HG03060 (cell line): ENCODE measurements around the gene TRIM26.
"Not testable (repeated sequence)": the region's sequence is repeated elsewhere in the genome, so short reads cannot be mapped to it uniquely, and the experiment has no call there.

Experiments used
- ATAC-seq: cut with Tn5 transposase; IDR thresholded peaks from one replicate; pipeline ENCODE4 v1.9.1; 2021; ENCODE audit warnings: low read depth, moderate number of reproducible peaks; ENCODE audit not compliant: unreplicated experiment

The TRIM26 gene

GRCh38 chr6:30212865-30213666 lies at the start of gene TRIM26:
Gene TRIM26 (minus strand): TSS chr6:30213406. CDS start chr6:30199103, 14,303 bp downstream.
- ATAC-seq, result peak; percentile 92

GRCh38 chr6:30260036-30260504 lies 46.9 kb upstream of the TRIM26 start:
- no peak for ATAC-seq

GRCh38 chr6:30259140-30260035 lies 46.2 kb upstream of the TRIM26 start:
- peak; percentile 58 for ATAC-seq

GRCh38 chr6:30258204-30258603 lies 45.0 kb upstream of the TRIM26 start:
- no peak for ATAC-seq

- not testable (repeated sequence) for ATAC-seq
These were observed 39.2 kb upstream of the TRIM26 start for GRCh38 chr6:30252417-30252816.

- ATAC-seq, result no peak
These were observed 31.4 kb upstream of the TRIM26 start for GRCh38 chr6:30244560-30244959.

GRCh38 chr6:30238178-30238795 lies 25.1 kb upstream of the TRIM26 start:
- ATAC-seq, result no peak

GRCh38 chr6:30234356-30234755 lies 21.1 kb upstream of the TRIM26 start:
- ATAC-seq, result no peak

GRCh38 chr6:30231067-30231466 lies 17.9 kb upstream of the TRIM26 start:
- ATAC-seq, result no peak

- no peak for ATAC-seq
These were observed 14.7 kb upstream of the TRIM26 start for GRCh38 chr6:30227763-30228487.

GRCh38 chr6:30227242-30227722 lies 14.1 kb upstream of the TRIM26 start:
- no peak for ATAC-seq

GRCh38 chr6:30223339-30223738 lies 10.1 kb upstream of the TRIM26 start:
- no peak for ATAC-seq

- ATAC-seq, result not testable (repeated sequence)
These were observed 8.8 kb upstream of the TRIM26 start for GRCh38 chr6:30221956-30222355.

GRCh38 chr6:30221395-30221794 lies 8.2 kb upstream of the TRIM26 start:
- ATAC-seq, result not testable (repeated sequence)

- ATAC-seq, result no peak
These were observed 6.0 kb upstream of the TRIM26 start for GRCh38 chr6:30219244-30219643.

GRCh38 chr6:30216096-30216495 lies 2.9 kb upstream of the TRIM26 start:
- no peak for ATAC-seq

GRCh38 chr6:30214657-30214982 lies 1.4 kb upstream of the TRIM26 start:
- ATAC-seq, result no peak

- ATAC-seq, result no peak
These were observed 901 bp upstream of the TRIM26 start for GRCh38 chr6:30213957-30214656.

- ATAC-seq, result no peak
These were observed 406 bp upstream of the TRIM26 start for GRCh38 chr6:30213667-30213956.

GRCh38 chr6:30211899-30212298 lies 1.3 kb downstream of the TRIM26 start:
- no peak for ATAC-seq
